Cardiac muscle cell (in vitro differentiated cells and primary cell): ENCODE data around the gene TTC31. TPM values are rescaled to one million over a fixed set of nuclear protein-coding genes. Genes with fewer than 3 reads are reported as not detected.

Experiments used
- DNase-seq, 2 donors: peaks; one replicate each; pipeline versions ENCODE4 v3.0.0 to v3.0.0-alpha.2; 2010 to 2017; ENCODE audit warnings: low read depth in 1 of 2, low spot score in 1 of 2
- H3K27ac ChIP-seq: fragments of 200-600 bp; sonication (generic); 2 replicates; pipeline ENCODE4 v1.5.1; 2016
- H3K27me3 ChIP-seq: fragments of 200-600 bp; sonication (generic); 2 replicates; pipeline ENCODE4 v1.6.0; 2016; ENCODE audit warnings: control low read depth
- H3K36me3 ChIP-seq: fragments of 200-600 bp; sonication (generic); 2 replicates; pipeline ENCODE4 v1.5.1; 2016; ENCODE audit warnings: control low read depth
- H3K4me1 ChIP-seq: fragments of 200-600 bp; sonication (generic); 2 replicates; pipeline ENCODE4 v1.8.1; 2017; ENCODE audit warnings: low read depth, mild to moderate bottlenecking, mixed run types
- H3K4me3 ChIP-seq: fragments of 200-600 bp; sonication (generic); 2 replicates; pipeline ENCODE4 v1.5.1; 2016; ENCODE audit warnings: mild to moderate bottlenecking
- H3K9me3 ChIP-seq: fragments of 200-600 bp; sonication (generic); 2 replicates; pipeline ENCODE4 v1.5.1; 2017; ENCODE audit warnings: low read depth, mild to moderate bottlenecking, control low read depth
- CTCF ChIP-seq: IDR thresholded peaks from 2 replicates; pipeline ENCODE4 v1.5.1; 2012; ENCODE audit warnings: low read depth, mild to moderate bottlenecking, low read length
- polyA plus RNA-seq: library from polyadenylated mRNA; unstranded; fragments of >200 nt; fragmentation: Nextera tagmentation; extraction: Ambion mirVana; gene quantifications from 2 replicates; pipeline ENCODE4 v1.2.1, GENCODE V29; 2016
- total RNA-seq: library from RNA; depleted of rRNA; stranded (reverse); fragments of >200 nt; gene quantifications from 2 replicates; pipeline ENCODE4 v1.2.3, GENCODE V29; 2016

Gene TTC31
- total and polyA plus RNA-seq, 2 experiments from 2014 or later = 29.1 to 32.9 TPM

GRCh38 chr2:74511104-74511989 is 28.5 kb downstream of the TTC31 start:
- Histone ChIP-seq H3K9me3 (no peaks in the 10 kb centered on the region), H3K4me3 (no peak overlapping the region), H3K27ac (no peak overlapping the region), H3K27me3 (peaks cover 72% of the 10 kb centered on the region), H3K4me1 (no peaks in the 10 kb centered on the region), H3K36me3 (no peaks in the 10 kb centered on the region)
- no peak for DNase-seq
- no peak for TF ChIP-seq CTCF

GRCh38 chr2:74512744-74513604 is 30.1 kb downstream of the TTC31 start:
- no peak overlapping the region for H3K4me3 ChIP-seq
- H3K27ac ChIP-seq = no peak overlapping the region
- H3K9me3 ChIP-seq = no peaks in the 10 kb centered on the region
- no peaks in the 10 kb centered on the region for H3K36me3 ChIP-seq
- H3K27me3 ChIP-seq = peaks cover 89% of the 10 kb centered on the region
- no peak for TF ChIP-seq CTCF
- DNase-seq = no peak
- H3K4me1 ChIP-seq = no peaks in the 10 kb centered on the region

- Histone ChIP-seq H3K36me3 (no peaks in the 10 kb centered on the region), H3K27ac (no peak overlapping the region), H3K27me3 (peaks cover 97% of the 10 kb centered on the region), H3K4me3 (no peak overlapping the region), H3K4me1 (no peaks in the 10 kb centered on the region), H3K9me3 (no peaks in the 10 kb centered on the region)
- no peak for TF ChIP-seq CTCF
- no peak for DNase-seq
Observed at GRCh38 chr2:74513605-74514367, 30.9 kb downstream of the TTC31 start.

- peaks cover 100% of the 10 kb centered on the region for H3K27me3 ChIP-seq
- H3K9me3 ChIP-seq = no peaks in the 10 kb centered on the region
- peak in 1 of 2 donors; percentile 25 for DNase-seq
- no peak within 1 kb of the TSS for H3K27ac ChIP-seq
- peak within 1 kb of the TSS; percentile 2 for H3K4me3 ChIP-seq
- TF ChIP-seq CTCF = no peak
- H3K4me1 ChIP-seq = no peaks in the 10 kb centered on the region
- H3K36me3 ChIP-seq = no peaks in the 10 kb centered on the region
Observed at GRCh38 chr2:74514368-74515270, 31.7 kb downstream of the TTC31 start, which contains the start of gene TLX2. Gene TLX2 (plus strand): TSS chr2:74514450. CDS start chr2:74514807, 357 bp downstream.
